ENCODE results near the gene ZNF138. TPM values are rescaled to one million over a fixed set of nuclear protein-coding genes. Genes with fewer than 3 reads are reported as not detected.

ZNF138 gene
- 3.2 TPM in 2 replicates for total RNA-seq

DNA sequence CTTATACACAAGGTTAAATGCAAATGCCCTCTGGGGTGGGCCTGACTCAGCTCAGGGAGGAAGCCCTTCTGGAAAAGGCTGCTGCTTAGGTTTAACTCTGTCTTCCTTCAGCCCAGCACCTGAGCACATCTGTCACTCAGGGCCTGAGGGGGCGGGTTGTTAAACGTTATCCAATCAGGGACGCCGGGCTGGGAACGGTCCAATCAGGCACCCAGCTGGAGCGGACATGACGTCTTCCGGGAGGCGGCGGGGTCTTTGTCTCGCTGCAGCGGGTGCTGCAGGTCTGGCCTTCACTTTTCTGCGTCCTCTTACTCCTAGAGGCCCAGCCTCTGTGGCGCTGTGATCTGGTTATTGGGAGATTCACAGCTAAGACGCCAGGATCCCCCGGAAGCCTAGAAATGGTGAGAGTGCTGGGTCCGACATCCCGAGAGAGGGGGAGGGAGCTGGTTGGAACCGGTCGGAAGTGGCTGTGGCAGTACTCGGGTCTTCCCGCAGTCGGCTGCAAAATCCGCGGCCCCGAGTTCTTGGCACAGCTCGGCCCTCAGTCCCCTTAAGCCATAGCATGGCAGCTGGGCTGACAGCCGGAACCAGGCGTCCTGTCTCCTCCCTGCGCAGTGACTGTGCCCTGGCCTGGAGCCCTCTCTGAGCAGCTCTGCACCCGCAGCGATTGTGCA, at the start of gene ZNF138:
Gene ZNF138, plus strand, starts transcription at position 258 of the 674 bp plus-strand sequence. Its CDS starts 141 bp downstream, at position 399.

Other genes starting within 250 kb of the ZNF138 start
- 9.0 and 11.0 TPM in 2 replicates for gene ZNF680, start 231.4 kb upstream of the ZNF138 start, total RNA-seq
- gene ZNF107, start 128.3 kb upstream of the ZNF138 start, total RNA-seq = 1.7 TPM in 2 replicates
- gene ZNF273, start 108.8 kb downstream of the ZNF138 start, total RNA-seq = 2.7 and 3.4 TPM in 2 replicates
- gene ZNF117, start 196.6 kb downstream of the ZNF138 start, total RNA-seq = 3.6 and 4.7 TPM in 2 replicates
- gene ERV3-1, start 212.3 kb downstream of the ZNF138 start, total RNA-seq = 6.9 and 9.1 TPM in 2 replicates